D721Med (cell line): ENCODE data around the gene IFNA4.
"Not testable (repeated sequence)": the region's sequence is repeated elsewhere in the genome, so short reads cannot be mapped to it uniquely, and the experiment has no call there.

Experiments used
- DNase-seq: peaks from one replicate; pipeline ENCODE4 v3.0.0; 2011; ENCODE audit warnings: low spot score; ENCODE audit not compliant: insufficient read length
- FAIRE-seq: peaks from 2 replicates; lab custom pipeline; 2011; peaks lifted over from hg19 to GRCh38; lab: Jason Lieb, UNC
- TF ChIP-seq, protein P1 (sequence below): IDR thresholded peaks from 2 replicates; pipeline ENCODE4 v1.5.1; 2012; ENCODE audit warnings: mild to moderate bottlenecking, control low read depth; ENCODE audit not compliant: insufficient read depth; ENCODE audit errors: missing control alignments

The IFNA4 gene

DNA sequence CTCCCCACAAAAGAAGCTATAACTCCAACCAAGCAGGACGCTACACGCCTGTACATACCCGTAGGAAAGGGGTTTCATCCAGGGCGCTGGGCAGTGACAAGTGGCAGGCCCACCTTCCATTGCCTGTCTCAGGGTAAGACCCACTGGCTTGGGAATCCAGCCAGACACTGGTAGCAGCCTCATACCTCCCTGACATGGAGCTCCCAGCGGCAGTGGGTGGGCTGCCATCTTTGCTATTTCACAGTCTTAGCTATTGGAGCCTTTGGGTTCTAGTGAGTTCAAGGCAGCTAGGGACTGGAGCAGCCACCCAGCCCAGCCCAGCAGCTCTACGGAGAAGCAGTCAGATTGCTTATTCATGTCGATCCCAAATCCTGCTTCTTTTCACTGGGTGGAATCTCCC, 22.9 kb upstream of the IFNA4 start:
- FAIRE-seq = no peak
- TF ChIP-seq, protein P1, sequence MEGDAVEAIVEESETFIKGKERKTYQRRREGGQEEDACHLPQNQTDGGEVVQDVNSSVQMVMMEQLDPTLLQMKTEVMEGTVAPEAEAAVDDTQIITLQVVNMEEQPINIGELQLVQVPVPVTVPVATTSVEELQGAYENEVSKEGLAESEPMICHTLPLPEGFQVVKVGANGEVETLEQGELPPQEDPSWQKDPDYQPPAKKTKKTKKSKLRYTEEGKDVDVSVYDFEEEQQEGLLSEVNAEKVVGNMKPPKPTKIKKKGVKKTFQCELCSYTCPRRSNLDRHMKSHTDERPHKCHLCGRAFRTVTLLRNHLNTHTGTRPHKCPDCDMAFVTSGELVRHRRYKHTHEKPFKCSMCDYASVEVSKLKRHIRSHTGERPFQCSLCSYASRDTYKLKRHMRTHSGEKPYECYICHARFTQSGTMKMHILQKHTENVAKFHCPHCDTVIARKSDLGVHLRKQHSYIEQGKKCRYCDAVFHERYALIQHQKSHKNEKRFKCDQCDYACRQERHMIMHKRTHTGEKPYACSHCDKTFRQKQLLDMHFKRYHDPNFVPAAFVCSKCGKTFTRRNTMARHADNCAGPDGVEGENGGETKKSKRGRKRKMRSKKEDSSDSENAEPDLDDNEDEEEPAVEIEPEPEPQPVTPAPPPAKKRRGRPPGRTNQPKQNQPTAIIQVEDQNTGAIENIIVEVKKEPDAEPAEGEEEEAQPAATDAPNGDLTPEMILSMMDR = no peak
- DNase-seq = no peak

DNA sequence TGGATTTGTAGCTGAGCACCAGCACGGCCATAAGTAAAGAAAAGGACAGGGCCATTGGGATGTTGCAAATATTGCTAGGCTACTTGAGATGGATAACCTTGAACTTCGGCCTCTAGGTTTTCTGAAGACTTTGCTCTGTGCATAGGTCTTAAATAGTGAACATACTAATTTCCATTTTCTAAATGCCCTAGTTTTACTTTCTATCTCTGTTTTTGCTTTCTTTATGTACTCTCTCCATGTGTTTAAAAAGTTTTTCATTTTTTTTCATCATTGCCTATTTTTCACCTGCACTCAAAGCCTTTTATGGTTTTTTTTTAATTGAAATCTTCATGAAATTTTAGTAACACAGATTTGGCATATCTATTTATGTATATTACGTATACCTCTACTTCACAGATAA, 19.7 kb upstream of the IFNA4 start, which contains the start of gene IFNA10:
TSS of gene IFNA10 (minus strand) at position 101 of the 400 bp plus-strand sequence. CDS start at position 55, 46 bp downstream.
- not testable (repeated sequence) for DNase-seq, FAIRE-seq

DNA sequence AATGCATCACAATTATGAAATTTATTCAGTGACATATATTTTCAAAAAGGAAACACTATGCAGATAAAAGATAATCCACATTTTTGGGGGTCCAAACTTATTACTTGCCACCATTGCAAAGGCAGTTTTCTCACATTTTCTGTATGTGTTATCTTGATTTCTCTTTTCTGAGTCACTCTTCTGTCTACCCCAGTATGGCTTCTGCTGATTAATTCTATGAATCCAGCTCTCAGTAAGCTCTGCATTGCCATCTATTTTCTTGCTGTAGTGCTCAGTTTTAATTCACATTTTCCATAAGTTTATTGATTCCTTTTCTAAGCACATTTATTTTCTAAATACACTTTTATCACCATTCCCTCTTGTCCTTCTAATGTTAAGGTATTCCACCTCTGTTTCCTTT, 17.8 kb upstream of the IFNA4 start:
- TF ChIP-seq, protein P1 = no peak
- FAIRE-seq = no peak
- DNase-seq = no peak

DNA sequence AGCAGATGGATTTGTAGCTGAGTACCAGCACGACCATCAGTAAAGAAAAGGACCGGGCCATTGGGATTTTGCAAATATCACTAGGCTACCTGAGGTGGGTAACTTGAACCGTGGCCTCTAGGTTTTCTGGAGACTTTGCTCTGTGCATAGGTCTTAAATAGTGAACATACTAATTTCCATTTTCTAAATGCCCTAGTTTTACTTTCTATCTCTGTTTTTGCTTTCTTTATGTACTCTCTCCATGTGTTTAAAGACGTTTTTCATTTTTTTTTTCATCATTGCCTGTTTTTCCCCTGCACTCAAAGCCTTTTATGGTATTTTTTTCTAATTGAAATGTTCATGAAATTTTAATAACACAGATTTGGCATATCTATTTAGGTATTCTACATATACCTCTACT, 14.7 kb upstream of the IFNA4 start, which contains the start of gene IFNA7:
TSS of gene IFNA7 (minus strand) at position 101 of the 400 bp plus-strand sequence. CDS start at position 61, 40 bp downstream.
- FAIRE-seq, DNase-seq: not testable (repeated sequence)

DNA sequence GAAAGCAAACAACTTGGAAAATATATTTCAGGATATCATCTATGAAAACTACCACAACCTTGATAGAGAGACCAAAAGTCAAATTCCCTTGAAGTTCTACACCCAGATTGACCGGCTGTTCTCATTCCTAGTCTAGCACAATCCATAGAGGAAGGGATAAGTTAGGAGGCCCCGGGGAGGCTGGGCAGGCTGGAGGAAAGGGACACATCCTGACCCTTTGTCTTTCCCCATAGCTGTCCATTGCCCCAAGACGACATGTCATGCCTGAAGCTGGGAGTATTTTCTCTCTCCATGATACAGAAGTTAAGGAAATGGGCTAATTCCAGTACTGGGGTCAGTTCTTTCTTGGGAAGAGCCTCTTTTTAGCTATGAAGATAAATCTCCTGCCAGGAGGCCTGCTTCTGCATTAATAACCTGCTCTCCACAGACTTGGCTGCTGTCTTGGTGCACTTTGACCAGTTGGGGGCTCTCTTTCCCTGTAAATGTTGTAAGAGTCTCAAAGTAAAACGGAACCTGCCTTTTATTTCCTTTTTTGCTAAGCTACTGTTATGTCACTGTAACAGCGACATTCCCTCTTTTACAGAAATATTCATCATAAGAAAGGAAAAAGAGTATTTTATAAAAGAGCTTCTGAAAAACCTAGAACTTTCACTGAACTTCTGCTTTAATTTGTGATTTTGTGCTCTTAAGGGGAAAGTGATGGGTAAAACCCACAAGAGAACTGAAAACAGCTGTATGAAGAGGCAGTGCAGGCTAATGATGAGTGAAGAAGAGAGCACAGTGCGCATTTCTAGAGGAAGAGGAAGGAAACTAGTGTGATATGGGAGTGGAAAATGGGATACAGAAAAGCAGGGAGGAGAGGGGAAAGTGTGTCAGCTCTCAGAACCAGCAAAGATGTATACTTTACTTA, 7.7 kb upstream of the IFNA4 start:
- not testable (repeated sequence) for DNase-seq, FAIRE-seq
- TF ChIP-seq, protein P1 = peak; percentile 55

DNA sequence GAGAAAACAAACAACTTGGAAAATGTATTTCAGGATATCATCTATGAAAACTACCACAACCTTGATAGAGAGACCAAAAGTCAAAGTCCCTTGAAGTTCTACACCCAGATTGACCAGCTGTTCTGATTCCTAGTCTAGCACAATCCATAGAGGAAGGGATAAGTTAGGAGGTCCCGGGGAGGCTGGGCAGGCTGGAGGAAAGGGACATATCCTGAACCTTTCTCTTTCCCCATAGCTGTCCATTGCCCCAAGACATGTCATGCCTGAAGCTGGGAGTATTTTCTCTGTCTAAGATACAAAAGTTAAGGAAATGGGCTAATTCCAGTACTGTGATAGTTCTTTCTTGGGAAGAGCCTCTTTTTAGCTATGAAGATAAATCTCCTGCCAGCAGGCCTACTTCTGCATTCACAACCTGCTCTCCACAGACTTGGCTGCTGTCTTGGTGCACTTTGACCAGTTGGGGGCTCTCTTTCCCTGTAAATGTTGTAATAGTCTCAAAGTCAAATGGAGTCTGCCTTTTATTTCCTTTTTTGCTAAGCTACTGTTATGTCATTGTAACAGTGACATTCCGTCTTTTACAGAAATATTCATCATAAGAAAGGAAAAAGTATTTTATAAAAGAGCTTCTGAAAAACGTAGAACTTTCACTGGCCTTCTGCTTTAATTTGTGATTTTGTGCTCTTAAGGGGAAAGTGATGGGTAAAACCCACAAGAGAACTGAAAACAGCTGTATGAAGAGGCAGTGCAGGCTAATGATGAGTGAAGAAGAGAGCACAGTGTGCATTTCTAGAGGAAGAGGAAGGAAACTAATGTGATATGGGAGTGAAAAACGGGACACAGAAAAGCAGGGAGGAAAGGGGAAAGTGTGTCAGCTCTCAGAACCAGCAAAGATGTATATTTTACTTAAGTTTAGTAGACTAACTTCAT, 4.3 kb downstream of the IFNA4 start:
- TF ChIP-seq, protein P1 = peak; percentile 39
- DNase-seq, FAIRE-seq: not testable (repeated sequence)

DNA sequence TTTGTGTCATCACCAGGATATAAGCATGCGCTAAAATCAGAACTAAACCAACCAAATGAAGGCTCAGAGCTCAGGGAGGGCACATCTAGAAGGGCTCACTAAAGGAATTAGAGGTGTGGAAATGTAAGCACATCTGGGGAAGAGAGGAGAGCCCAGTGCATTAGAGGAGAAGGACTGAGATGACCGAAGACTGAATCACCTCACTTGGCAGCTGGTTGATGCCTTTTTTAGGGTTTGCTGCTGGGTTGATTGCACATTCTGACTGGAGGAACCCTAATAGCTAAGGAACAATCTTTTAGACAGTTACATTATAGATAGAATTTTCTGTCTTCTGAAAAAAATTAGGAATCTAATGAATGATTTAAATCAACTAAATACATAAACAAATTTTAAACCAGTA, 12.7 kb downstream of the IFNA4 start:
- TF ChIP-seq, protein P1 = no peak
- DNase-seq = no peak
- FAIRE-seq = no peak
